GM21515 (cell line): Measurements from ENCODE around the gene KIF25.
"Not testable (repeated sequence)": the region's sequence is repeated elsewhere in the genome, so short reads cannot be mapped to it uniquely, and the experiment has no call there.

Experiments
- ATAC-seq: cut with Tn5 transposase; IDR thresholded peaks from one replicate; pipeline ENCODE4 v1.9.1; 2021; ENCODE audit not compliant: unreplicated experiment

Gene KIF25

GRCh38 chr6:168063431-168063830, 66.0 kb downstream of the KIF25 start:
- ATAC-seq = no peak

GRCh38 chr6:168064226-168064807, 66.8 kb downstream of the KIF25 start:
- ATAC-seq = no peak

GRCh38 chr6:168067081-168067759, 69.7 kb downstream of the KIF25 start:
- ATAC-seq = no peak

- ATAC-seq = no peak
Observed at GRCh38 chr6:168070804-168071203, 73.3 kb downstream of the KIF25 start.

- ATAC-seq = no peak
Observed at GRCh38 chr6:168071620-168072019, 74.1 kb downstream of the KIF25 start.

GRCh38 chr6:168072261-168072660, 74.8 kb downstream of the KIF25 start:
- no peak for ATAC-seq

GRCh38 chr6:168072730-168073129, 75.3 kb downstream of the KIF25 start:
- no peak for ATAC-seq

- ATAC-seq = no peak
Observed at GRCh38 chr6:168073937-168074730, 76.7 kb downstream of the KIF25 start.

- ATAC-seq = no peak
Observed at GRCh38 chr6:168075216-168075615, 77.7 kb downstream of the KIF25 start.

- no peak for ATAC-seq
Observed at GRCh38 chr6:168075787-168076202, 78.3 kb downstream of the KIF25 start.

GRCh38 chr6:168077401-168077800, 79.9 kb downstream of the KIF25 start:
- ATAC-seq = not testable (repeated sequence)

- no peak for ATAC-seq
Observed at GRCh38 chr6:168078175-168078942, 80.9 kb downstream of the KIF25 start.

- no peak for ATAC-seq
Observed at GRCh38 chr6:168078943-168079405, 81.5 kb downstream of the KIF25 start, which contains the start of gene FRMD1. Gene FRMD1 (minus strand): TSS chr6:168079212. CDS start chr6:168079094, 118 bp downstream.

- no peak for ATAC-seq
Observed at GRCh38 chr6:168080393-168081077, 83.1 kb downstream of the KIF25 start.

GRCh38 chr6:168081858-168082546, 84.5 kb downstream of the KIF25 start:
- no peak for ATAC-seq

GRCh38 chr6:168082860-168083513, 85.5 kb downstream of the KIF25 start:
- ATAC-seq = no peak

- ATAC-seq = no peak
Observed at GRCh38 chr6:168083514-168083885, 86.0 kb downstream of the KIF25 start.

GRCh38 chr6:168084465-168085160, 87.1 kb downstream of the KIF25 start:
- no peak for ATAC-seq

- ATAC-seq = no peak
Observed at GRCh38 chr6:168086066-168086465, 88.6 kb downstream of the KIF25 start.
